NB4 (cell line): ENCODE data around the gene ADAM8.

Experiments
- CTCF ChIP-seq: IDR thresholded peaks from one replicate; pipeline ENCODE4 v1.5.1; 2012; ENCODE audit warnings: low read depth, low read length
- POLR2A ChIP-seq: IDR thresholded peaks from 2 replicates; pipeline ENCODE4 v1.6.1; 2011; ENCODE audit warnings: mild to moderate bottlenecking; ENCODE audit not compliant: insufficient read length; ENCODE audit errors: extremely low read depth

GRCh38 chr10:133272301-133272963 lies 4.2 kb downstream of the ADAM8 start:
- TF ChIP-seq CTCF (no peak), POLR2A (no peak)
